ENCODE measurements around the gene NCAPG. TPM values are rescaled to one million over a fixed set of nuclear protein-coding genes. Genes with fewer than 3 reads are reported as not detected.

Gene NCAPG, protein sequence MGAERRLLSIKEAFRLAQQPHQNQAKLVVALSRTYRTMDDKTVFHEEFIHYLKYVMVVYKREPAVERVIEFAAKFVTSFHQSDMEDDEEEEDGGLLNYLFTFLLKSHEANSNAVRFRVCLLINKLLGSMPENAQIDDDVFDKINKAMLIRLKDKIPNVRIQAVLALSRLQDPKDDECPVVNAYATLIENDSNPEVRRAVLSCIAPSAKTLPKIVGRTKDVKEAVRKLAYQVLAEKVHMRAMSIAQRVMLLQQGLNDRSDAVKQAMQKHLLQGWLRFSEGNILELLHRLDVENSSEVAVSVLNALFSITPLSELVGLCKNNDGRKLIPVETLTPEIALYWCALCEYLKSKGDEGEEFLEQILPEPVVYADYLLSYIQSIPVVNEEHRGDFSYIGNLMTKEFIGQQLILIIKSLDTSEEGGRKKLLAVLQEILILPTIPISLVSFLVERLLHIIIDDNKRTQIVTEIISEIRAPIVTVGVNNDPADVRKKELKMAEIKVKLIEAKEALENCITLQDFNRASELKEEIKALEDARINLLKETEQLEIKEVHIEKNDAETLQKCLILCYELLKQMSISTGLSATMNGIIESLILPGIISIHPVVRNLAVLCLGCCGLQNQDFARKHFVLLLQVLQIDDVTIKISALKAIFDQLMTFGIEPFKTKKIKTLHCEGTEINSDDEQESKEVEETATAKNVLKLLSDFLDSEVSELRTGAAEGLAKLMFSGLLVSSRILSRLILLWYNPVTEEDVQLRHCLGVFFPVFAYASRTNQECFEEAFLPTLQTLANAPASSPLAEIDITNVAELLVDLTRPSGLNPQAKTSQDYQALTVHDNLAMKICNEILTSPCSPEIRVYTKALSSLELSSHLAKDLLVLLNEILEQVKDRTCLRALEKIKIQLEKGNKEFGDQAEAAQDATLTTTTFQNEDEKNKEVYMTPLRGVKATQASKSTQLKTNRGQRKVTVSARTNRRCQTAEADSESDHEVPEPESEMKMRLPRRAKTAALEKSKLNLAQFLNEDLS
- 0.69 TPM for total RNA-seq (2013)
- polyA plus RNA-seq (not detected), polyA minus RNA-seq (0.08 and 0.69 TPM in 2 replicates), total RNA-seq (0.84 to 17.5 (median 1.5) reads per million in 11 experiments)

DNA sequence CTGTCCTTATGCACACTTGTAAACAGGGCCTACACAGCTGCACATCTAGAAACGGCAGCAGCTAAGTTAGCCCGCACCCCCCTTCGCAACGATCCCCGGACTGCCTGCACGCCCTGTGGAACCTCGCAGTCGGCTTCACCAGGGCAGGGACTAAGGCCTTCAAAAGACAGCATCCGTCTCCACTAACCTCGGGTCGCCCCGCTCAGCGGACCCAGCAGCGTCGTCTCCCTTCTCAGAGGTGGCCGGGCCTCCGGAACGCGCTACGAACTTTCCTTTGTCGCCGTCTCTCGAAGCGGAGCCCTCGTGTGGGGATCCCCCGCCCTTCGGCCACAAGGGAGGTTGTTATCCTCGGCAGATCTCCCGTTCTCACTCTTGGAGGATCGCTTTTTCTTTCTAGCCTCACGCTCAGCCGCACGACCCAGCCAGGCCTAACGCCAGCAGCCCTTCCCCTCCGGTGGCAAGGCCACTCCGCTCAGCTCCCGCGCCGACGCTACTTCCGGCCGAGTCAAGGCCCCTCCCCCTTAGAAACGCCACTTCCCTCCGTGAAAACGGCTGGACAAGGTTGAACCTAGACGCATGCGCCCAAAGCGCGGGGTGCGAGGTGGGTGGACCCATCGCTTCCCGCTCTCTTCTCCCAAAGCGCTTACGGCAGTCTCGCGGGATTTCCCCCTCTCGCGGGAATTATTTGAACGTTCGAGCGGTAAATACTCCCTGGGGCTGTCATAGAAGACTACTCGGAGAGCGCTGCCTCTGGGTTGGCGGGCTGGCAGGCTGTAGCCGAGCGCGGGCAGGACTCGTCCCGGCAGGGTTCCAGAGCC lies at the start of gene NCAPG, which contains the start of gene DCAF16:
Gene NCAPG (plus strand): TSS at position 720 of the 818 bp plus-strand sequence. CDS start 99 bp downstream, outside the sequence.
Gene DCAF16 (minus strand): TSS at position 498 of the 818 bp plus-strand sequence. CDS start 6,616 bp downstream, outside the sequence.
- peaks cover 20% of the 10 kb centered on the region for H4K20me1 ChIP-seq (ENCODE audit: insufficient read depth, low read length)
- peaks cover 0 to 11% of the 10 kb centered on the region in 2 donors for H3K36me3 ChIP-seq (replicated peaks in 1 of 2; ENCODE audit: control insufficient read depth in 1 of 2, insufficient read depth in 2 of 2, low read length in 2 of 2)
- H3K4me1 Mint-ChIP-seq, result peaks cover 54% of the 10 kb centered on the region
- H3K79me2 ChIP-seq (ENCODE audit: insufficient read depth, low read length), result peaks cover 95% of the 10 kb centered on the region
- peak; percentile 99 to 100 (median 100) for DNase-seq
- peak within 1 kb of the TSS; percentile 85 for H3K4me2 ChIP-seq (replicated peaks; ENCODE audit: extremely low read depth, low read length, poor library complexity, severe bottlenecking)
- H3K27ac Mint-ChIP-seq, result peak within 1 kb of the TSS; percentile 95 to 99 (median 99)
- no peaks in the 10 kb centered on the region for H3K9me3 Mint-ChIP-seq
- H3K9ac ChIP-seq (ENCODE audit: insufficient read depth, low read length, poor library complexity, severe bottlenecking), result peak within 1 kb of the TSS; percentile 86
- H3K27me3 ChIP-seq (ENCODE audit: control insufficient read depth in 2 of 2, insufficient read depth in 2 of 2, low read length in 2 of 2), result no peaks in the 10 kb centered on the region
- H3K27ac ChIP-seq (ENCODE audit: low read depth in 1 of 2, low read length in 2 of 2), result peak within 1 kb of the TSS; percentile 95 to 97
- peaks cover 6 to 14% of the 10 kb centered on the region in 2 donors for H3K36me3 Mint-ChIP-seq
- H3K4me3 ChIP-seq (replicated peaks in 1 of 3; ENCODE audit: low read depth in 2 of 3, low read length in 3 of 3), result peak within 1 kb of the TSS; percentile 77 to 83 (median 83)
- peaks cover 33 to 68% of the 10 kb centered on the region in 2 donors for H3K4me1 ChIP-seq (ENCODE audit: control insufficient read depth in 1 of 2, insufficient read depth in 2 of 2, low read length in 2 of 2)
- H3K27me3 Mint-ChIP-seq (ENCODE audit: low read depth in 3 of 3), result no peaks in the 10 kb centered on the region
- TF ChIP-seq, protein P1, sequence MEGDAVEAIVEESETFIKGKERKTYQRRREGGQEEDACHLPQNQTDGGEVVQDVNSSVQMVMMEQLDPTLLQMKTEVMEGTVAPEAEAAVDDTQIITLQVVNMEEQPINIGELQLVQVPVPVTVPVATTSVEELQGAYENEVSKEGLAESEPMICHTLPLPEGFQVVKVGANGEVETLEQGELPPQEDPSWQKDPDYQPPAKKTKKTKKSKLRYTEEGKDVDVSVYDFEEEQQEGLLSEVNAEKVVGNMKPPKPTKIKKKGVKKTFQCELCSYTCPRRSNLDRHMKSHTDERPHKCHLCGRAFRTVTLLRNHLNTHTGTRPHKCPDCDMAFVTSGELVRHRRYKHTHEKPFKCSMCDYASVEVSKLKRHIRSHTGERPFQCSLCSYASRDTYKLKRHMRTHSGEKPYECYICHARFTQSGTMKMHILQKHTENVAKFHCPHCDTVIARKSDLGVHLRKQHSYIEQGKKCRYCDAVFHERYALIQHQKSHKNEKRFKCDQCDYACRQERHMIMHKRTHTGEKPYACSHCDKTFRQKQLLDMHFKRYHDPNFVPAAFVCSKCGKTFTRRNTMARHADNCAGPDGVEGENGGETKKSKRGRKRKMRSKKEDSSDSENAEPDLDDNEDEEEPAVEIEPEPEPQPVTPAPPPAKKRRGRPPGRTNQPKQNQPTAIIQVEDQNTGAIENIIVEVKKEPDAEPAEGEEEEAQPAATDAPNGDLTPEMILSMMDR (IDR thresholded peaks at IDR 0.05), result no peak
- H2AFZ ChIP-seq (ENCODE audit: insufficient read depth, low read depth, low read length, poor library complexity, severe bottlenecking), result peak within 1 kb of the TSS; percentile 83
- WGBS (ENCODE audit: insufficient coverage), result under 1% methylated on average over 69 of the region's 69 CpGs
- H3K9me3 ChIP-seq (replicated peaks in 1 of 2; ENCODE audit: control insufficient read depth in 1 of 2, insufficient read depth in 1 of 2, low read length in 2 of 2), result no peaks in the 10 kb centered on the region
- H3K4me3 Mint-ChIP-seq, result peak within 1 kb of the TSS; percentile 98 to 99
- intact Hi-C loops (cut with micrococcal nuclease), result loop anchor here (5.0 to 10.0 kb wide), 4 partner anchors 196 to 236 kb away; partner anchors contain the start of genes LAP3 (in 2 of the 2), LCORL (in 2 of the 2) and MED28 (in 1 of the 2)
